ENCODE measurements around the gene MTNR1B.

DNA sequence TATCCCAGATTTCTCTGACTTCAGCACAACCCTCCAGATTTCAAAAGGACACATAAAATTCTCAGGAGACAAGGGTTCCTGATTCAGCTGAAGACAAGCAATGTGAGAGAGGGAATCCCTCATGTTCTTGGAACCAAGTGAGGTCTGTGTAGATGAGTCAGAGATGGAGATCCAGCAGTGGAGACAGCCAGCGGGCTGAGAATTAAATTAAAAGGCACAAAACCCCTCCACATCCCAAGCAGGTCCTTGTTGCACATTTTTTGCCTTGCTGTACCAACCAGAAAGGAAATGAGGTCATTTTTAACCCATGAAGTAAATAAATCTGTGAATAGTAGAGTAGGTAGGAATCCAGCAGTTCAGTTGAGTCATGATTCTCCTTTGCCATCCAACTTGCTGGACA is 9.7 kb downstream of the MTNR1B start:
- TF ChIP-seq CTCF (IDR thresholded peaks at IDR 0.05) (no peak), POLR2A (IDR thresholded peaks at IDR 0.05) (no peak)

All from lower leg skin (tissue), 3 donors.